A673 (cell line): ENCODE results near the gene TMEFF2. TPM values are rescaled to one million over a fixed set of nuclear protein-coding genes. Genes with fewer than 3 reads are reported as not detected.

ENCODE experiments used
- BruUV-seq: library from RNA; stranded (reverse); fragments of 400-500 nt; replicated peaks from 2 replicates; lab custom pipeline; 2021; lab: Mats Ljungman, UMichigan
- CTCF ChIA-PET: fragments of 300-600 bp; sonication (Branson Sonifier 250); formaldehyde crosslinking; loops from one replicate; lab custom pipeline; 2022; ENCODE audit warnings: antibody characterized with exemption; lab: Charles Lee
- POLR2A ChIA-PET: fragments of 300-600 bp; sonication (Branson Sonifier 250); formaldehyde crosslinking; loops from one replicate; lab custom pipeline; 2022; ENCODE audit warnings: antibody characterized with exemption; ENCODE audit not compliant: low non-redundant PET; lab: Charles Lee
- DNase-seq: peaks from one replicate; pipeline ENCODE4 v3.0.0-alpha.2; 2015; ENCODE audit warnings: low spot score
- H3K27ac ChIP-seq: fragments of 200-600 bp; sonication (generic); 2 replicates; pipeline ENCODE4 v1.5.1; 2016; ENCODE audit warnings: mixed run types, low read depth, mild to moderate bottlenecking, mixed read lengths, antibody characterized with exemption, low read length; ENCODE audit not compliant: poor library complexity, severe bottlenecking
- H3K27me3 ChIP-seq: fragments of 200-600 bp; sonication (generic); replicated peaks from 2 replicates; pipeline ENCODE4 v1.6.1; 2017; ENCODE audit warnings: mixed run types, low read depth, mild to moderate bottlenecking, mixed read lengths, antibody characterized with exemption, low read length; ENCODE audit not compliant: insufficient read depth, poor library complexity
- H3K36me3 ChIP-seq: fragments of 200-600 bp; sonication (generic); 2 replicates; pipeline ENCODE4 v1.6.1; 2016; ENCODE audit warnings: mixed run types, mild to moderate bottlenecking, mixed read lengths, antibody characterized with exemption, low read length; ENCODE audit not compliant: insufficient read depth, poor library complexity, severe bottlenecking
- H3K4me1 ChIP-seq: fragments of 200-600 bp; sonication (generic); 2 replicates; pipeline ENCODE4 v1.6.1; 2017; ENCODE audit warnings: mixed run types, mild to moderate bottlenecking, mixed read lengths, antibody characterized with exemption, low read length; ENCODE audit not compliant: insufficient read depth, poor library complexity, severe bottlenecking
- H3K4me3 ChIP-seq: fragments of 200-600 bp; sonication (generic); 2 replicates; pipeline ENCODE4 v1.5.1; 2016; ENCODE audit warnings: low read depth, mixed run types, mild to moderate bottlenecking, mixed read lengths, low read length; ENCODE audit not compliant: poor library complexity, severe bottlenecking
- H3K9me3 ChIP-seq: fragments of 200-600 bp; sonication (generic); 2 replicates; pipeline ENCODE4 v1.6.1; 2016; ENCODE audit warnings: mixed run types, low read depth, mild to moderate bottlenecking, mixed read lengths, antibody characterized with exemption, low read length; ENCODE audit not compliant: poor library complexity, severe bottlenecking
- EZH2 ChIP-seq: fragments of 200-600 bp; sonication (generic); IDR thresholded peaks from 2 replicates; pipeline ENCODE4 v1.6.1; 2017; ENCODE audit warnings: borderline replicate concordance, low read depth, mild to moderate bottlenecking, mixed read lengths, antibody characterized with exemption, low read length; ENCODE audit not compliant: poor library complexity, severe bottlenecking
- intact Hi-C: fragments of 100-400 bp; cut with micrococcal nuclease; formaldehyde crosslinking; loops from one replicate; pipeline ENCODE4 v1.10.0; 2022; ENCODE audit not compliant: unreplicated experiment
- total RNA-seq: library from RNA; stranded (reverse); gene quantifications from 2 replicates; pipeline ENCODE4 v1.2.3, GENCODE V29; 2021
- TF ChIP-seq, protein P1 (sequence below): fragments of 300-800, 200-600 bp; sonication (generic); conservative IDR thresholded peaks from 2 replicates; pipeline ENCODE4 v1.5.1; 2017; ENCODE audit warnings: low read depth, mild to moderate bottlenecking, antibody characterized with exemption, low read length, moderate library complexity, mixed read lengths

TMEFF2 gene
- total RNA-seq, 1 experiment from 2014 or later, result 7.0 TPM

DNA sequence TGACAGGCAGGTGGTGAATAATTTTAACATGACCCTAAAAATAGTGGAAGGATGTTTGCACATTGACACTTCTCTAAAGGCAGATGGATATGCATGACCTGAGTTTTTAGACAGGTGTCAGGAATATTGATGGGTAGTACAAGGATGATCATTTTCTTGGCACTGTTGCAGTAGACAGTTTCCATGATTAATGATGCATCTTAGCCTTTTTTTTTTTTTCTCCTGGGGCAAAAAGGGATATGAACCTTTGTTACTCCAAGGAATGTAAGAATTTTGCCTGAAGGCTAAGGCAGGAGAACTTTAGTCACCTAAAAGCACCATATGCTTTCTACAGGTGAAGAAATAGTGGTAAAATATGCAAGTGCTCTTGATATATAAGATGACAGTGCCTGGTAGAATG lies 211.5 kb downstream of the TMEFF2 start:
- Histone ChIP-seq H3K9me3 (no peaks in the 10 kb centered on the region), H3K27me3 (no peaks in the 10 kb centered on the region), H3K36me3 (no peaks in the 10 kb centered on the region), H3K4me3 (no peak overlapping the region), H3K27ac (no peak overlapping the region), H3K4me1 (peaks cover 4% of the 10 kb centered on the region)
- DNase-seq, result no peak
- BruUV-seq, result no TSS peak
- intact Hi-C loops, result no loop called here
- TF ChIP-seq EZH2, result no peak
- TF ChIP-seq, protein P1, sequence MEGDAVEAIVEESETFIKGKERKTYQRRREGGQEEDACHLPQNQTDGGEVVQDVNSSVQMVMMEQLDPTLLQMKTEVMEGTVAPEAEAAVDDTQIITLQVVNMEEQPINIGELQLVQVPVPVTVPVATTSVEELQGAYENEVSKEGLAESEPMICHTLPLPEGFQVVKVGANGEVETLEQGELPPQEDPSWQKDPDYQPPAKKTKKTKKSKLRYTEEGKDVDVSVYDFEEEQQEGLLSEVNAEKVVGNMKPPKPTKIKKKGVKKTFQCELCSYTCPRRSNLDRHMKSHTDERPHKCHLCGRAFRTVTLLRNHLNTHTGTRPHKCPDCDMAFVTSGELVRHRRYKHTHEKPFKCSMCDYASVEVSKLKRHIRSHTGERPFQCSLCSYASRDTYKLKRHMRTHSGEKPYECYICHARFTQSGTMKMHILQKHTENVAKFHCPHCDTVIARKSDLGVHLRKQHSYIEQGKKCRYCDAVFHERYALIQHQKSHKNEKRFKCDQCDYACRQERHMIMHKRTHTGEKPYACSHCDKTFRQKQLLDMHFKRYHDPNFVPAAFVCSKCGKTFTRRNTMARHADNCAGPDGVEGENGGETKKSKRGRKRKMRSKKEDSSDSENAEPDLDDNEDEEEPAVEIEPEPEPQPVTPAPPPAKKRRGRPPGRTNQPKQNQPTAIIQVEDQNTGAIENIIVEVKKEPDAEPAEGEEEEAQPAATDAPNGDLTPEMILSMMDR, result no peak
- ChIA-PET CTCF (no interaction called here), POLR2A (no interaction called here)

DNA sequence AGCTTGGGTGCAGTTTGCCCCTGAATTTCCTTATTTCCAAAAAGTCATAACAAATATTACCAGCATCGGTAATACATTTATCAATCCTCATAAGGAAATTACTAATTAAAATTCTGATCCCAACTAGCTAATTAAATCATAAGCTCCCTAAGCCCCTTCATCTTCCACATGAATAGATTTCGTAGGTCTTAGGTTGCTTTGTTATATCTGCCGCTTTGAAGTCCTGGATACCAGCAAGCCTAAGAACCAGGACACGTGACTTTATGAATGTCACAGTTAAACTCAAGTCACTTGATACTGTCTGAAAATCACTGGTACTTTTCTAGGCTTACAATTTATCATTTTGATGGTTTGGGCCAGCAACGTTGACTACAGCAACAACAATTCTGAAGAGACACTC lies 213.0 kb downstream of the TMEFF2 start:
- Histone ChIP-seq H3K4me3 (no peak overlapping the region), H3K27me3 (no peaks in the 10 kb centered on the region), H3K36me3 (no peaks in the 10 kb centered on the region), H3K9me3 (no peaks in the 10 kb centered on the region), H3K4me1 (peaks cover 4% of the 10 kb centered on the region), H3K27ac (no peak overlapping the region)
- ChIA-PET CTCF (interaction anchor here (0.5 kb wide), 1 partner anchor 151 kb away, joined by 3 read pairs; no protein-coding TSS in a partner anchor), POLR2A (no interaction called here)
- TF ChIP-seq, protein P1, result no peak
- no peak for TF ChIP-seq EZH2
- no peak for DNase-seq
- intact Hi-C loops, result no loop called here
- no TSS peak for BruUV-seq

- H3K27me3 ChIP-seq, result no peaks in the 10 kb centered on the region
- no peaks in the 10 kb centered on the region for H3K9me3 ChIP-seq
- intact Hi-C loops, result no loop called here
- no peak overlapping the region for H3K4me3 ChIP-seq
- DNase-seq, result no peak
- H3K27ac ChIP-seq, result no peak overlapping the region
- TF ChIP-seq EZH2, result no peak
- TF ChIP-seq, protein P1, result no peak
- no TSS peak for BruUV-seq
- CTCF ChIA-PET, result no interaction called here
- POLR2A ChIA-PET, result no interaction called here
- H3K4me1 ChIP-seq, result peaks cover 4% of the 10 kb centered on the region
- H3K36me3 ChIP-seq, result no peaks in the 10 kb centered on the region
Observed at GRCh38 chr2:191980483-191980882, 214.2 kb downstream of the TMEFF2 start.
